MCF 10A (cell line): ENCODE results near the gene DCBLD2. TPM values are rescaled to one million over a fixed set of nuclear protein-coding genes. Genes with fewer than 3 reads are reported as not detected.

Source experiments
- BruUV-seq: library from RNA; stranded (reverse); fragments of 400-500 nt; replicated peaks from 2 replicates; lab custom pipeline; 2021; lab: Mats Ljungman, UMichigan
- CTCF ChIA-PET: fragments of 300-600 bp; sonication (Branson Sonifier 250); formaldehyde crosslinking; extraction: SDS; loops from one replicate; lab custom pipeline; 2021; ENCODE audit warnings: antibody characterized with exemption, inconsistent platforms; lab: Yijun Ruan, JAX
- POLR2A ChIA-PET: fragments of 300-600, 350-650 bp; sonication (Branson Sonifier 250); formaldehyde crosslinking; extraction: SDS; loops from one replicate; lab custom pipeline; 2020; ENCODE audit warnings: antibody characterized with exemption, inconsistent platforms; lab: Yijun Ruan, JAX
- DNase-seq: peaks from one replicate; pipeline ENCODE4 v3.0.0-alpha.2; 2018; ENCODE audit not compliant: unreplicated experiment
- H3K27ac Mint-ChIP-seq: one replicate; pipeline ENCODE4 v1.8.0; 2022; ENCODE audit warnings: mild to moderate bottlenecking, low read depth, mixed read lengths; ENCODE audit not compliant: unreplicated experiment
- H3K27me3 Mint-ChIP-seq: one replicate; pipeline ENCODE4 v1.8.0; 2022; ENCODE audit warnings: mixed read lengths; ENCODE audit not compliant: insufficient read depth, unreplicated experiment
- H3K36me3 Mint-ChIP-seq: one replicate; pipeline ENCODE4 v1.8.0; 2022; ENCODE audit warnings: mild to moderate bottlenecking, moderate library complexity, mixed read lengths; ENCODE audit not compliant: insufficient read depth, unreplicated experiment
- H3K4me1 Mint-ChIP-seq: one replicate; pipeline ENCODE4 v1.8.0; 2022; ENCODE audit warnings: mixed read lengths; ENCODE audit not compliant: insufficient read depth, unreplicated experiment
- H3K4me3 Mint-ChIP-seq: one replicate; pipeline ENCODE4 v1.8.0; 2022; ENCODE audit warnings: mild to moderate bottlenecking, moderate library complexity, mixed read lengths; ENCODE audit not compliant: unreplicated experiment
- H3K9me3 Mint-ChIP-seq: one replicate; pipeline ENCODE4 v1.8.0; 2022; ENCODE audit warnings: mixed read lengths; ENCODE audit not compliant: unreplicated experiment
- CTCF ChIP-seq: fragments of 200-600 bp; IDR thresholded peaks from one replicate; pipeline ENCODE4 v1.8.0; 2022; ENCODE audit warnings: antibody characterized with exemption, mild to moderate bottlenecking; ENCODE audit not compliant: unreplicated experiment
- intact Hi-C: fragments of 100-400 bp; cut with micrococcal nuclease; formaldehyde crosslinking; loops from 2 replicates; pipeline ENCODE4 v1.14.1; 2022
- total RNA-seq: library from RNA; stranded (reverse); gene quantifications from 2 replicates; pipeline ENCODE4 v1.2.3, GENCODE V29; 2022

The DCBLD2 gene
- total RNA-seq, 1 experiment from 2014 or later, result 161 TPM

GRCh38 chr3:98900265-98901118, 1.0 kb downstream of the DCBLD2 start:
- H3K4me1 Mint-ChIP-seq, result peaks cover 21% of the 10 kb centered on the region
- H3K27ac Mint-ChIP-seq, result peak overlapping the region; percentile 93
- DNase-seq, result peak; percentile 27
- peak overlapping the region; percentile 90 for H3K4me3 Mint-ChIP-seq
- H3K27me3 Mint-ChIP-seq, result no peaks in the 10 kb centered on the region
- no peaks in the 10 kb centered on the region for H3K9me3 Mint-ChIP-seq
- H3K36me3 Mint-ChIP-seq, result peaks cover 12% of the 10 kb centered on the region
- TF ChIP-seq CTCF, result no peak
- TSS peak; percentile 44 for BruUV-seq
- intact Hi-C loops, result loop anchor here (1.0 to 5.0 kb wide), 4 partner anchors 14 to 85 kb away; no protein-coding TSS in a partner anchor
- ChIA-PET CTCF (interaction anchor here (0.6 to 1.9 kb wide), 4 partner anchors 47 to 930 kb away, joined by 3 to 9 read pairs (median 3); no protein-coding TSS in a partner anchor), POLR2A (interaction anchor here (0.6 to 11.8 kb wide), 18 partner anchors 13 to 1140 kb away, joined by 3 to 278 read pairs (median 4); partner anchors contain the start of gene CPOX)

- H3K36me3 Mint-ChIP-seq, result peaks cover 16% of the 10 kb centered on the region
- POLR2A ChIA-PET, result interaction anchor here (0.9 to 11.8 kb wide), 4 partner anchors 10 to 25 kb away, joined by 4 to 278 read pairs (median 4); no protein-coding TSS in a partner anchor
- no TSS peak for BruUV-seq
- DNase-seq, result no peak
- intact Hi-C loops, result no loop called here
- no peaks in the 10 kb centered on the region for H3K27me3 Mint-ChIP-seq
- peak overlapping the region; percentile 90 for H3K4me3 Mint-ChIP-seq
- TF ChIP-seq CTCF, result no peak
- CTCF ChIA-PET, result interaction anchor here (1.4 kb wide), 1 partner anchor 16 kb away, joined by 4 read pairs; no protein-coding TSS in a partner anchor
- peak overlapping the region; percentile 93 for H3K27ac Mint-ChIP-seq
- no peaks in the 10 kb centered on the region for H3K9me3 Mint-ChIP-seq
- peaks cover 31% of the 10 kb centered on the region for H3K4me1 Mint-ChIP-seq
Observed at GRCh38 chr3:98897701-98898100, 3.8 kb downstream of the DCBLD2 start.

- no peak overlapping the region for H3K4me3 Mint-ChIP-seq
- H3K27ac Mint-ChIP-seq, result peak overlapping the region; percentile 7
- peaks cover 9% of the 10 kb centered on the region for H3K36me3 Mint-ChIP-seq
- ChIA-PET CTCF (interaction anchor here (0.8 kb wide), 1 partner anchor 77 kb away, joined by 4 read pairs; no protein-coding TSS in a partner anchor), POLR2A (interaction anchor here (1.1 to 11.8 kb wide), 3 partner anchors 7 to 90 kb away, joined by 3 to 278 read pairs (median 4); no protein-coding TSS in a partner anchor)
- no TSS peak for BruUV-seq
- peaks cover 29% of the 10 kb centered on the region for H3K4me1 Mint-ChIP-seq
- no peaks in the 10 kb centered on the region for H3K9me3 Mint-ChIP-seq
- no peaks in the 10 kb centered on the region for H3K27me3 Mint-ChIP-seq
- no peak for TF ChIP-seq CTCF
- no peak for DNase-seq
- intact Hi-C loops, result no loop called here
Observed at GRCh38 chr3:98894791-98895576, 6.5 kb downstream of the DCBLD2 start.
